ENCODE results near the gene C1orf115.

Gene C1orf115, protein sequence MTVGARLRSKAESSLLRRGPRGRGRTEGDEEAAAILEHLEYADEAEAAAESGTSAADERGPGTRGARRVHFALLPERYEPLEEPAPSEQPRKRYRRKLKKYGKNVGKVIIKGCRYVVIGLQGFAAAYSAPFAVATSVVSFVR

DNA sequence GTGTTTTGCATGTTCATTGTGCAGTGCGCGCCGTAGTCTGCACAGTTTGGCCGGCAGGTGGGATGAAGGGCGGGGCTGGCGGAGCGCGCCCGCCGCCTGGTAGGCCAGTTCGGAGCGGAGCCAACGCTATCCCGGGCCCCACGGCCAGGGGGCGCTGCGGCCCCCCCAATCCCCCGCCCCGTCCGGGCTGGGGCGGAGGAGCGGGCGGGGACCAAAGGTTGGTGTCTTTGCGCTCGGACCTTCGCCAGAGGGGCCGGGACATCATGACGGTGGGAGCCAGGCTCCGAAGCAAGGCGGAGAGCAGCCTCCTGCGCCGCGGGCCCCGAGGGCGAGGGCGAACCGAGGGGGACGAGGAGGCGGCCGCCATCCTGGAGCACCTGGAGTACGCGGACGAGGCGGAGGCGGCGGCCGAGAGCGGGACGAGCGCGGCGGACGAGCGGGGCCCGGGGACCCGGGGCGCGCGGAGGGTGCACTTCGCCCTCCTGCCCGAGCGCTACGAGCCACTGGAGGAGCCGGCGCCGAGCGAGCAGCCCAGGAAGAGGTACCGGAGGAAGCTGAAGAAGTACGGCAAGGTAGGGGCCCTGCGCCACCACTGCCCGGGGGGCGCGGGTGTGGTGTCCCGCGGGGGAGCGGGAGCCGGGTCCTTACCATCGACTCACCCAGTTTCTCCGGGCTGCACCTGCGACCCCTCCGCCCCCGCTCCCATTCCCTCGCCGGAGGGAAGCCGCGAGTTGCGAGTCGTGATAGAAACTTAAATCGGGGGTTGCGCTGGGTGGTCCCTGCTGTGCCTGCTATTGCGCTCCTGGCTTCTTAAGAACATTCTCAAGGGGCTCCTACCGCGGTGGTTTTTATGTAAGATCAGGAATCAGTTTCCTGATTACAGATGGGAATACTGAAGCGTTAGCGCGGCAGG is at the start of gene C1orf115:
Gene C1orf115, plus strand, starts transcription at position 224 of the 913 bp plus-strand sequence. Its CDS starts 40 bp downstream, at position 264.
- H3K4me3 ChIP-seq (ENCODE audit: low read length) = peak within 1 kb of the TSS; percentile 60
- TF ChIP-seq, protein P1, sequence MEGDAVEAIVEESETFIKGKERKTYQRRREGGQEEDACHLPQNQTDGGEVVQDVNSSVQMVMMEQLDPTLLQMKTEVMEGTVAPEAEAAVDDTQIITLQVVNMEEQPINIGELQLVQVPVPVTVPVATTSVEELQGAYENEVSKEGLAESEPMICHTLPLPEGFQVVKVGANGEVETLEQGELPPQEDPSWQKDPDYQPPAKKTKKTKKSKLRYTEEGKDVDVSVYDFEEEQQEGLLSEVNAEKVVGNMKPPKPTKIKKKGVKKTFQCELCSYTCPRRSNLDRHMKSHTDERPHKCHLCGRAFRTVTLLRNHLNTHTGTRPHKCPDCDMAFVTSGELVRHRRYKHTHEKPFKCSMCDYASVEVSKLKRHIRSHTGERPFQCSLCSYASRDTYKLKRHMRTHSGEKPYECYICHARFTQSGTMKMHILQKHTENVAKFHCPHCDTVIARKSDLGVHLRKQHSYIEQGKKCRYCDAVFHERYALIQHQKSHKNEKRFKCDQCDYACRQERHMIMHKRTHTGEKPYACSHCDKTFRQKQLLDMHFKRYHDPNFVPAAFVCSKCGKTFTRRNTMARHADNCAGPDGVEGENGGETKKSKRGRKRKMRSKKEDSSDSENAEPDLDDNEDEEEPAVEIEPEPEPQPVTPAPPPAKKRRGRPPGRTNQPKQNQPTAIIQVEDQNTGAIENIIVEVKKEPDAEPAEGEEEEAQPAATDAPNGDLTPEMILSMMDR (conservative IDR thresholded peaks at IDR 0.05; ENCODE audit: low read depth, low read length) = peak; percentile 86
- DNase-seq (ENCODE audit: low read depth) = no peak

DNA sequence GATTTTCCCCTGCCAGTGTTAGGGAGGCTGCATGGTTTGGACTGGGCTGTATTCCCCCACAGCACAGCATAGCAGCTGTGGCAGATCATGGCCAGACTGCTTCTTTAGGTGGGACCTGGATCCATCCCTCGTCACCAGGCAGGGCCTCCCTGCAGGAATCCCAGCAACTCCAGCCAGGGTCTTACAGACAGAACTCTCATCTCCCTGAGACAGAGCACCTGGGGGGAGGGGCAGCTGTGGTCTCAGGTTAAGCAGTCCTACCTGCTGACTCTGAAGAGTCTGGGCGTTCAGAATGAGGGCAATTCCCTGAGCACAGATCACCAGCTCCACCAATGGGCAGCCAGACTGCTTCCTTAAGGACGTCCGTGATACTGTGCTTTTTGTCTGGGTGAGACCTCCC is 47.9 kb upstream of the C1orf115 start:
- no peak overlapping the region for H3K4me3 ChIP-seq (ENCODE audit: low read length)
- no peak for DNase-seq (ENCODE audit: low read depth)
- TF ChIP-seq, protein P1 (conservative IDR thresholded peaks at IDR 0.05; ENCODE audit: low read depth, low read length) = no peak

DNA sequence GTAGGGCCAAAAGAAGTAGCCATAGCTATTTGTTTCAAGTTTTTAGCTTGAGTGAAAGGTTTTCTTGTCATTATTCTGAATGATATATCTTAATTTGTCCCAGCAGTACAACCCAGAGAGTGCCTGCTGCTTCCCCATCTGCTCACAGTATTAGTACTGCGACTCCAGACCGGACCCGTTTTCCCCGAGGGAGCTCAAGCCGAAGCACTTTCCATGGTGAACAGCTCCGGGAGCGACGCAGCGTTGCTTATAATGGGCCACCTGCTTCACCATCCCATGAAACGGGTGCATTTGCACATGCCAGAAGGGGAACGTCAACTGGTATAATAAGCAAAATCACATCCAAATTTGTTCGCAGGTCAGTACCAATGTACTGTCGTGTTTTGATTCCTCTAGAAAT is 37.2 kb upstream of the C1orf115 start:
- TF ChIP-seq, protein P1 (conservative IDR thresholded peaks at IDR 0.05; ENCODE audit: low read depth, low read length) = no peak
- no peak for DNase-seq (ENCODE audit: low read depth)
- H3K4me3 ChIP-seq (ENCODE audit: low read length) = no peak overlapping the region

DNA sequence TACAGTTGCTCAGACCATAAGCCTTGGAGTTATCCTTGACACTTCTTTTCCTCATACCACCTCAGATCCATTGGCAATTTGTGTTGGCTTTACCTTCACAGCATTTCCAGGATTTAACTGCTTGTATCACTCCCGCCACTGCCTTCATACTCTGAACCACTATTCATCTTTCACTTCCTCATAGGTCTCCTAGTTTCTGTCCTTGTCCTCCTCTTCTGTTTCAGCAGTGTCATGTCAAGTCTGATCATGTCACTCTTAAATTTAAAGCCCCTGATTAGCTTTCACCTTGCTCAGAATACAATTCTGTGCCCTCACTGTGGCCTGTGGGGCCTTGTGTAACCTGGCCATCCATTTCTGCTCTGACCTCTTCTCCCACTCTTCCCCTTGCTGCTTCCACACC is 34.7 kb upstream of the C1orf115 start:
- no peak for DNase-seq (ENCODE audit: low read depth)
- TF ChIP-seq, protein P1 (conservative IDR thresholded peaks at IDR 0.05; ENCODE audit: low read depth, low read length) = no peak
- H3K4me3 ChIP-seq (ENCODE audit: low read length) = no peak overlapping the region

DNA sequence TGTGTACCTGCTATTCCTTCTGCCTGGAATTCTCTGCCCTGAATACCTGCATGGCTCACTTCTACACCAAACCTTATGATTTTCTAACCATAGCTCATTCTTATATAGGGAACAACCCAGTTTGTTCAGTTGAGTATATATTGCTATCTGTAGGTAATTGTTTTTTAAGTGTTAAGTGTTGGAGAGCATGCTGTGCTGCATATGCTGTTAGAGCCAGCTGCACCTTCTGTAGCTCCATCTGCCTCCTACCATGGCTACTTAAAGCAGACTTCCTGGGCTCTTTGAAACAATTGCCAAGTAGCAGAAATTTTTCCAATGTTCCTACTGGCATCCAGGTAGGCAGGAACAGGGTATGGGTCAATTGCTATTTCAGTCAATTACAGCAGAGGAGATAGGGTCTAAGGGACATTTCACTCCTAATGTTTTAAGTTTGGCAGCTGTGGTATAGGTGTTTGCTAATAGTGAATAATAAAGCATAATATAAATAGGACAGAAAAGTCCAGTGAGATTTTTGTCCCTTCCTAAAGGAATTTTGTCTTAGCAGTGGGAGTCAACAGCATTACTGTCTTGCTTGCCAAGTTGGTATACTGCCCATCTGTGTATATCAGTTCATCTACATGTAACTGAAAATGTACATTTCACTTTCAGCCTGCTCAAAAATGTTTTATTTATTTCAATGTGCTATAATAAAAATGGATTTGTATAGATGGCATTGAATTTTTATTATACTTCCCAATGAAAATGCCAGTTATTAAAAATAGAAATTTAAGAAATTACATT is 34.0 kb upstream of the C1orf115 start:
- no peak for DNase-seq (ENCODE audit: low read depth)
- TF ChIP-seq, protein P1 (conservative IDR thresholded peaks at IDR 0.05; ENCODE audit: low read depth, low read length) = no peak
- H3K4me3 ChIP-seq (ENCODE audit: low read length) = no peak overlapping the region

DNA sequence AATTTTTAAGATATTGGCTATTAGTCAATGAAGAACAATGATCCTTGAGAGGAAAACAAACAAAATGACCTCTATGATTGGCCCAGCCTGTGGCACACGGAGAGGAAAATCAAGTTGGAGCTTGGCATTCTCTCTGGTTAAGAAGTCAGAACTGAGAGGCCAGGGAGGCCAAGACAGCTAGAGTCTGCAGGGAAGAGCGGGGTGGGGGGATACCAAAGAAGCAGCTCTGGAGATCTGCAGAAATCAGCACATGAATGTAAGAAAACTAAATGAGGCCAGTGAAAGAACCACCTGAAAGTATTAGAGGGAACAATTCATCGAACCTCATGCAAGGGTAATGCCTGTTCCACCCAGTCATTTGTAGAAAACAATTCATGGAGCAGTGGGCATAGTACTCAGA is 23.8 kb upstream of the C1orf115 start:
- H3K4me3 ChIP-seq (ENCODE audit: low read length) = no peak overlapping the region
- no peak for DNase-seq (ENCODE audit: low read depth)
- TF ChIP-seq, protein P1 (conservative IDR thresholded peaks at IDR 0.05; ENCODE audit: low read depth, low read length) = no peak
